Neural progenitor cell (in vitro differentiated cells): ENCODE data around the gene PRDM16. TPM values are rescaled to one million over a fixed set of nuclear protein-coding genes. Genes with fewer than 3 reads are reported as not detected.
A peak's percentile ranks its signal among the peaks of the same experiment; 100 is the strongest.

ENCODE experiments used
- DNase-seq: peaks from one replicate; pipeline ENCODE4 v3.0.0-alpha.2; 2016; ENCODE audit warnings: low spot score
- H2AFZ ChIP-seq: fragments of 200-600 bp; sonication (generic); replicated peaks from 2 replicates; pipeline ENCODE4 v1.6.1; 2016; ENCODE audit warnings: antibody characterized with exemption
- H3F3A ChIP-seq: fragments of 200-600 bp; sonication (generic); 2 replicates; pipeline ENCODE4 v1.6.1; 2016; ENCODE audit warnings: antibody characterized with exemption, low read depth
- H3K27ac ChIP-seq: fragments of 200-600 bp; sonication (generic); 2 replicates; pipeline ENCODE4 v1.5.1; 2016; ENCODE audit warnings: mild to moderate bottlenecking
- H3K27me3 ChIP-seq: fragments of 200-600 bp; sonication (generic); 2 replicates; pipeline ENCODE4 v1.6.1; 2016; ENCODE audit warnings: mild to moderate bottlenecking, moderate library complexity
- H3K36me3 ChIP-seq: fragments of 200-600 bp; sonication (generic); 2 replicates; pipeline ENCODE4 v1.5.1; 2016
- H3K4me1 ChIP-seq: fragments of 200-600 bp; sonication (generic); 2 replicates; pipeline ENCODE4 v1.6.1; 2016; ENCODE audit warnings: mixed run types
- H3K4me2 ChIP-seq: fragments of 200-600 bp; sonication (generic); 2 replicates; pipeline ENCODE4 v1.6.1; 2016
- H3K4me3 ChIP-seq: fragments of 200-600 bp; sonication (generic); 2 replicates; pipeline ENCODE4 v1.5.1; 2016
- H3K79me2 ChIP-seq: fragments of 200-600 bp; sonication (generic); 2 replicates; pipeline ENCODE4 v1.6.1; 2016; ENCODE audit warnings: low read depth
- H3K9ac ChIP-seq: fragments of 200-600 bp; sonication (generic); 2 replicates; pipeline ENCODE4 v1.6.1; 2016
- H3K9me3 ChIP-seq: fragments of 200-600 bp; sonication (generic); 2 replicates; pipeline ENCODE4 v1.5.1; 2016; ENCODE audit warnings: low read depth
- H4K20me1 ChIP-seq: fragments of 200-600 bp; sonication (generic); 2 replicates; pipeline ENCODE4 v1.6.1; 2016; ENCODE audit warnings: low read depth
- H3K27ac Mint-ChIP-seq: 3 replicates; pipeline ENCODE4 v1.8.0; 2021; ENCODE audit warnings: mixed read lengths
- H3K27me3 Mint-ChIP-seq: 2 replicates; pipeline ENCODE4 v1.8.0; 2022; ENCODE audit warnings: low read depth, mild to moderate bottlenecking, inconsistent platforms, moderate library complexity, mixed read lengths; ENCODE audit not compliant: insufficient read depth
- H3K36me3 Mint-ChIP-seq: 3 replicates; pipeline ENCODE4 v1.8.0; 2021; ENCODE audit warnings: mixed read lengths
- H3K4me1 Mint-ChIP-seq: 3 replicates; pipeline ENCODE4 v1.8.0; 2021; ENCODE audit warnings: mixed read lengths
- H3K4me3 Mint-ChIP-seq: 3 replicates; pipeline ENCODE4 v1.8.0; 2021; ENCODE audit warnings: mild to moderate bottlenecking, moderate library complexity, mixed read lengths
- H3K9me3 Mint-ChIP-seq: 3 replicates; pipeline ENCODE4 v1.8.0; 2020; ENCODE audit warnings: mixed read lengths
- EZH2 ChIP-seq: fragments of 200-600 bp; sonication (generic); IDR thresholded peaks from 2 replicates; pipeline ENCODE4 v1.6.1; 2017; ENCODE audit warnings: antibody characterized with exemption, mild to moderate bottlenecking, moderate library complexity
- EZH2phosphoT487 ChIP-seq: fragments of 200-600 bp; sonication (generic); IDR thresholded peaks from 2 replicates; pipeline ENCODE4 v1.6.1; 2017; ENCODE audit warnings: antibody characterized with exemption
- total RNA-seq: library from RNA; depleted of rRNA; stranded (reverse); fragments of >200 nt; gene quantifications from 2 replicates; pipeline ENCODE4 v1.2.3, GENCODE V29; 2015; ENCODE audit warnings: low replicate concordance
- TF ChIP-seq, protein P1 (sequence below): fragments of 200-600 bp; sonication (generic); IDR thresholded peaks from 2 replicates; pipeline ENCODE4 v1.5.1; 2017; ENCODE audit warnings: antibody characterized with exemption, mild to moderate bottlenecking

The PRDM16 gene
- total RNA-seq, 1 donor from 2014 or later = 1.9 TPM

DNA sequence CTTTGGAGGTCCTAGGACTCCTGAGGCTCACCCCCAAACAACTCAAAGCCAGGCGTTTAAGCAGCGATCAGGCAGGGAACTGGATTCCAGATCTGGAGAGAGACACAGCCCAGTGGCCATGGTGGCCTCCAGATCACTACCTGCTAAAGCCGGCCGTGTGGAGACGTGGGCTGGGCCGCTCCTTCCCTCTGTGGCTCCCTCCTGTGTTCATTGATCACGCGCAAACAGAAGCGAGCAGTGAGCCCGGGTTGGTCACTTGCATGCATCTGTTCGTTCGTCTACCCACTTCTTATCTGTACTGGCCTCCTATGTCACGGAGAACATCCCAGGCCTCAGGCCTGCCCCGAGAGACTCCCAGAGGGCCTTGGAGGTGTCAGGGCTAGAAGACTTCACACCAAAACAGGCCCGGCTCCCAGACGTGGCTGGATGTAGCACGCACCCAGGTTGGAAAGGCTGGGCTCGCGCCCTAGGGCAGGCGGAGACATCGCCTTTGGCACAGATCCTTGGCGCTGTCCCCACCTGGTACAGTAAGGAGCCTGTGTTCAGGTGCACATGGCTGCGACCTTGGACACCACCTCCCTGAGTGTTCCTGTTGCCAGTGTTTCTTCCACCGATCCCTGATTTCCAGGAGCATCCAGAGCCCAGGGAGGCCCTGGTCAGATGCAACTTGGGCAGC, 308.7 kb downstream of the PRDM16 start:
- Mint-ChIP-seq H3K36me3 (no peaks in the 10 kb centered on the region), H3K4me3 (peak overlapping the region; percentile 15), H3K9me3 (no peaks in the 10 kb centered on the region), H3K27me3 (peaks cover 3% of the 10 kb centered on the region), H3K27ac (peak overlapping the region; percentile 37), H3K4me1 (peaks cover 9% of the 10 kb centered on the region)
- no peak overlapping the region for H3K9ac ChIP-seq
- H3K27me3 ChIP-seq = no peaks in the 10 kb centered on the region
- H3K4me3 ChIP-seq = no peak overlapping the region
- H3K79me2 ChIP-seq = no peaks in the 10 kb centered on the region
- TF ChIP-seq EZH2 = no peak
- TF ChIP-seq EZH2phosphoT487 = no peak
- TF ChIP-seq, protein P1, sequence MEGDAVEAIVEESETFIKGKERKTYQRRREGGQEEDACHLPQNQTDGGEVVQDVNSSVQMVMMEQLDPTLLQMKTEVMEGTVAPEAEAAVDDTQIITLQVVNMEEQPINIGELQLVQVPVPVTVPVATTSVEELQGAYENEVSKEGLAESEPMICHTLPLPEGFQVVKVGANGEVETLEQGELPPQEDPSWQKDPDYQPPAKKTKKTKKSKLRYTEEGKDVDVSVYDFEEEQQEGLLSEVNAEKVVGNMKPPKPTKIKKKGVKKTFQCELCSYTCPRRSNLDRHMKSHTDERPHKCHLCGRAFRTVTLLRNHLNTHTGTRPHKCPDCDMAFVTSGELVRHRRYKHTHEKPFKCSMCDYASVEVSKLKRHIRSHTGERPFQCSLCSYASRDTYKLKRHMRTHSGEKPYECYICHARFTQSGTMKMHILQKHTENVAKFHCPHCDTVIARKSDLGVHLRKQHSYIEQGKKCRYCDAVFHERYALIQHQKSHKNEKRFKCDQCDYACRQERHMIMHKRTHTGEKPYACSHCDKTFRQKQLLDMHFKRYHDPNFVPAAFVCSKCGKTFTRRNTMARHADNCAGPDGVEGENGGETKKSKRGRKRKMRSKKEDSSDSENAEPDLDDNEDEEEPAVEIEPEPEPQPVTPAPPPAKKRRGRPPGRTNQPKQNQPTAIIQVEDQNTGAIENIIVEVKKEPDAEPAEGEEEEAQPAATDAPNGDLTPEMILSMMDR = no peak
- no peak overlapping the region for H3K27ac ChIP-seq
- H3K36me3 ChIP-seq = no peaks in the 10 kb centered on the region
- H3K9me3 ChIP-seq = no peaks in the 10 kb centered on the region
- no peaks in the 10 kb centered on the region for H3F3A ChIP-seq
- DNase-seq = no peak
- no peaks in the 10 kb centered on the region for H3K4me1 ChIP-seq
- no peak overlapping the region for H2AFZ ChIP-seq
- no peaks in the 10 kb centered on the region for H4K20me1 ChIP-seq
- H3K4me2 ChIP-seq = no peak overlapping the region

- Mint-ChIP-seq H3K9me3 (no peaks in the 10 kb centered on the region), H3K27ac (no peak overlapping the region), H3K4me1 (peaks cover 11% of the 10 kb centered on the region), H3K36me3 (no peaks in the 10 kb centered on the region), H3K4me3 (no peak overlapping the region), H3K27me3 (peaks cover 2% of the 10 kb centered on the region)
- H2AFZ ChIP-seq = no peak overlapping the region
- H3F3A ChIP-seq = no peaks in the 10 kb centered on the region
- H3K79me2 ChIP-seq = no peaks in the 10 kb centered on the region
- TF ChIP-seq EZH2phosphoT487 = no peak
- TF ChIP-seq, protein P1 = no peak
- no peak overlapping the region for H3K4me2 ChIP-seq
- no peak overlapping the region for H3K4me3 ChIP-seq
- H3K27me3 ChIP-seq = no peaks in the 10 kb centered on the region
- H3K4me1 ChIP-seq = no peaks in the 10 kb centered on the region
- H3K9me3 ChIP-seq = no peaks in the 10 kb centered on the region
- H3K36me3 ChIP-seq = no peaks in the 10 kb centered on the region
- no peaks in the 10 kb centered on the region for H4K20me1 ChIP-seq
- DNase-seq = no peak
- H3K9ac ChIP-seq = no peak overlapping the region
- H3K27ac ChIP-seq = no peak overlapping the region
These were observed 309.6 kb downstream of the PRDM16 start for GRCh38 chr1:3378411-3379208.

GRCh38 chr1:3379934-3380333, 310.9 kb downstream of the PRDM16 start:
- Mint-ChIP-seq H3K27me3 (peaks cover 2% of the 10 kb centered on the region), H3K27ac (no peak overlapping the region), H3K9me3 (no peaks in the 10 kb centered on the region), H3K36me3 (no peaks in the 10 kb centered on the region), H3K4me3 (no peak overlapping the region), H3K4me1 (peaks cover 16% of the 10 kb centered on the region)
- no peaks in the 10 kb centered on the region for H3K4me1 ChIP-seq
- no peaks in the 10 kb centered on the region for H3K27me3 ChIP-seq
- H2AFZ ChIP-seq = no peak overlapping the region
- TF ChIP-seq EZH2phosphoT487 = no peak
- DNase-seq = no peak
- H3F3A ChIP-seq = no peaks in the 10 kb centered on the region
- no peak overlapping the region for H3K9ac ChIP-seq
- H4K20me1 ChIP-seq = no peaks in the 10 kb centered on the region
- no peaks in the 10 kb centered on the region for H3K36me3 ChIP-seq
- no peak overlapping the region for H3K4me3 ChIP-seq
- no peak overlapping the region for H3K27ac ChIP-seq
- no peak overlapping the region for H3K4me2 ChIP-seq
- H3K9me3 ChIP-seq = no peaks in the 10 kb centered on the region
- no peaks in the 10 kb centered on the region for H3K79me2 ChIP-seq

DNA sequence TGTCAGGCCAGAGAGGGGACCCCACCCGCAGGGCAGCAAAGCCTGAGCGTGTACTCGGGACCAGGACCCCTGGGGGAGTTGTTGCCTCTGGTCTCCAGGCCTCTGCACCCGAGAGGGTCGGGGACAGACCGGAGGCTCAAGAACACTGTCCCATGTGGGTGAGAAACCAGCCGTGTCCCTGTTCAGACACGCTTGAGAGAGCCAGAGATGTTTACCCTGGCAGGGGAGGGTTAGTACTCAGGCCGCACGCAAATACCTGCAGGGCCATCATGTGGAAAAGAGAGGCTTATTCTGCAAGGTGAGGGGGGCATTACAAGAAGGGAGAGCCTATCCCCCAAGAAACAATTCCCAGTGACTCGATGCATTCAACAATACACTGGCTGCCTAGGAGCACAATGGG, 311.5 kb downstream of the PRDM16 start:
- Histone ChIP-seq H3K27ac (no peak overlapping the region), H3K79me2 (no peaks in the 10 kb centered on the region), H3F3A (no peaks in the 10 kb centered on the region), H3K9me3 (no peaks in the 10 kb centered on the region), H4K20me1 (no peaks in the 10 kb centered on the region), H3K4me2 (no peak overlapping the region), H2AFZ (no peak overlapping the region), H3K4me1 (no peaks in the 10 kb centered on the region), H3K27me3 (no peaks in the 10 kb centered on the region), H3K9ac (no peak overlapping the region), H3K4me3 (no peak overlapping the region), H3K36me3 (no peaks in the 10 kb centered on the region)
- H3K36me3 Mint-ChIP-seq = no peaks in the 10 kb centered on the region
- peaks cover 16% of the 10 kb centered on the region for H3K4me1 Mint-ChIP-seq
- no peak for TF ChIP-seq EZH2phosphoT487
- no peak for TF ChIP-seq EZH2
- TF ChIP-seq, protein P1 = no peak
- H3K4me3 Mint-ChIP-seq = no peak overlapping the region
- no peaks in the 10 kb centered on the region for H3K9me3 Mint-ChIP-seq
- H3K27me3 Mint-ChIP-seq = peaks cover 2% of the 10 kb centered on the region
- H3K27ac Mint-ChIP-seq = peak overlapping the region; percentile 66
- DNase-seq = no peak
